GM18520 (cell line): ENCODE data around the gene YWHAE.
A peak's percentile ranks its signal among the peaks of the same experiment; 100 is the strongest.
"Not testable (repeated sequence)": the region's sequence is repeated elsewhere in the genome, so short reads cannot be mapped to it uniquely, and the experiment has no call there.

Experiments
- ATAC-seq: cut with Tn5 transposase; IDR thresholded peaks from one replicate; pipeline ENCODE4 v1.9.1; 2021; ENCODE audit not compliant: unreplicated experiment

The YWHAE gene

GRCh38 chr17:1399679-1400512 is at the start of gene YWHAE:
Gene YWHAE, minus strand, starts transcription at chr17:1400222. Its CDS starts 112 bp downstream, at chr17:1400110.
- ATAC-seq, result peak; percentile 95

GRCh38 chr17:1449412-1449967 is 49.5 kb upstream of the YWHAE start:
- ATAC-seq, result no peak

GRCh38 chr17:1447052-1447451 is 47.0 kb upstream of the YWHAE start:
- ATAC-seq, result no peak

- no peak for ATAC-seq
These were observed 46.2 kb upstream of the YWHAE start for GRCh38 chr17:1446201-1446600.

- ATAC-seq, result not testable (repeated sequence)
These were observed 45.7 kb upstream of the YWHAE start for GRCh38 chr17:1445695-1446094.

- ATAC-seq, result not testable (repeated sequence)
These were observed 42.7 kb upstream of the YWHAE start for GRCh38 chr17:1442721-1443120.

GRCh38 chr17:1442187-1442586 is 42.2 kb upstream of the YWHAE start:
- no peak for ATAC-seq

- ATAC-seq, result no peak
These were observed 40.9 kb upstream of the YWHAE start for GRCh38 chr17:1440921-1441320.

GRCh38 chr17:1438593-1439083 is 38.6 kb upstream of the YWHAE start:
- no peak for ATAC-seq

GRCh38 chr17:1435326-1435725 is 35.3 kb upstream of the YWHAE start:
- no peak for ATAC-seq

- ATAC-seq, result no peak
These were observed 34.1 kb upstream of the YWHAE start for GRCh38 chr17:1434150-1434549.

GRCh38 chr17:1431631-1432104 is 31.6 kb upstream of the YWHAE start:
- peak; percentile 48 for ATAC-seq

- ATAC-seq, result no peak
These were observed 23.6 kb upstream of the YWHAE start for GRCh38 chr17:1423456-1424135.

GRCh38 chr17:1422885-1423284 is 22.9 kb upstream of the YWHAE start:
- ATAC-seq, result no peak

- ATAC-seq, result no peak
These were observed 21.4 kb upstream of the YWHAE start for GRCh38 chr17:1421470-1421869.

GRCh38 chr17:1420981-1421380 is 21.0 kb upstream of the YWHAE start:
- no peak for ATAC-seq

- no peak for ATAC-seq
These were observed 20.1 kb upstream of the YWHAE start for GRCh38 chr17:1420163-1420562.

GRCh38 chr17:1418476-1418875 is 18.5 kb upstream of the YWHAE start:
- ATAC-seq, result not testable (repeated sequence)

GRCh38 chr17:1416414-1416813 is 16.4 kb upstream of the YWHAE start:
- ATAC-seq, result no peak

- no peak for ATAC-seq
These were observed 14.6 kb upstream of the YWHAE start for GRCh38 chr17:1414634-1415033.

GRCh38 chr17:1414001-1414574 is 14.1 kb upstream of the YWHAE start:
- no peak for ATAC-seq
